ENCODE data around the gene SARS1.

Gene SARS1

DNA sequence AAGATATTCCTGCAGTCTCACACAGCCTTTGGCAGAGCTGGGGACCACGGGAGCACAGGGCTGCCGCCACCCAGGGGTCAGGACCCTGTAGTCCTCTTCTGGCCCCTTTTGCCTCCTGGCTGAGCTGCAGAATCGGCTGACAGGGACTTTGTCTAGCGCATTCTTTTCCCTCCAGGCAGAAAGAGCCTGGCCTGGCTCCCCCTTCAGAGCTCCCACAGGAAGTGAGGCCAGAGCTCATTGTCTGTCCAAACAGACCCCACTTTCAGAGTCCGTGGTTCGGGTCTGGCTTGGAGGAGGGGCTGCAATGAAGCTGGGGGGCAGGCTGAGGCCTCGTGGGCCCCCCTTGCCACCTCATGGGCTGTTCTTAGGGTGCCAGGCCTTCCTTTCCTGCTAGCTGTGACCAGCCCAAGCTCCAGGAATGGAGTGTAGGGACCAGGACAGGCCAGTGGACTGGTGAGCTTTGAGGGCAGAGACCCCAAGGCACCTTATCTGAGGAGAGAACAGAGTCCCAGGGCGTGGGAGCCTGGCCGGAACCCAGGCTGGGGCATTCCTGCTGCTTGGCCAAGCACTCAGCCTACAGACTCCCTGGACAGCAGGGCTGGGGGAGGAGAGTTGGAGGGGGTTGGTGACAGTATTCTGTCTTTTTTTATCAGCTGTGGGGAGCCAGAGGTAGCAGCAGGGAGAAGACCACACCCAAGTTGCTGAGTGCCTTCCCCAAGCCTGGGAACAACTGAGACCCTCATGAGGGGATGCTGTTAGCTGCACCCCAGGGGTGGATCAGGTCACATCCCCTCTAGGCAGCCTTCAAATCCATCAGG is 40.3 kb downstream of the SARS1 start:
- no peak for DNase-seq (ENCODE audit: low read depth)
- TF ChIP-seq, protein P1, sequence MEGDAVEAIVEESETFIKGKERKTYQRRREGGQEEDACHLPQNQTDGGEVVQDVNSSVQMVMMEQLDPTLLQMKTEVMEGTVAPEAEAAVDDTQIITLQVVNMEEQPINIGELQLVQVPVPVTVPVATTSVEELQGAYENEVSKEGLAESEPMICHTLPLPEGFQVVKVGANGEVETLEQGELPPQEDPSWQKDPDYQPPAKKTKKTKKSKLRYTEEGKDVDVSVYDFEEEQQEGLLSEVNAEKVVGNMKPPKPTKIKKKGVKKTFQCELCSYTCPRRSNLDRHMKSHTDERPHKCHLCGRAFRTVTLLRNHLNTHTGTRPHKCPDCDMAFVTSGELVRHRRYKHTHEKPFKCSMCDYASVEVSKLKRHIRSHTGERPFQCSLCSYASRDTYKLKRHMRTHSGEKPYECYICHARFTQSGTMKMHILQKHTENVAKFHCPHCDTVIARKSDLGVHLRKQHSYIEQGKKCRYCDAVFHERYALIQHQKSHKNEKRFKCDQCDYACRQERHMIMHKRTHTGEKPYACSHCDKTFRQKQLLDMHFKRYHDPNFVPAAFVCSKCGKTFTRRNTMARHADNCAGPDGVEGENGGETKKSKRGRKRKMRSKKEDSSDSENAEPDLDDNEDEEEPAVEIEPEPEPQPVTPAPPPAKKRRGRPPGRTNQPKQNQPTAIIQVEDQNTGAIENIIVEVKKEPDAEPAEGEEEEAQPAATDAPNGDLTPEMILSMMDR (IDR thresholded peaks at IDR 0.05; ENCODE audit: control insufficient read depth, extremely low read depth, insufficient read depth): no peak
- no peak overlapping the region for H3K4me3 ChIP-seq (ENCODE audit: low read depth, low read length)

GRCh38 chr1:109254621-109255096 is 40.9 kb downstream of the SARS1 start:
- DNase-seq (ENCODE audit: low read depth): no peak
- no peak overlapping the region for H3K4me3 ChIP-seq (ENCODE audit: low read depth, low read length)
- TF ChIP-seq, protein P1 (IDR thresholded peaks at IDR 0.05; ENCODE audit: control insufficient read depth, extremely low read depth, insufficient read depth): no peak

DNA sequence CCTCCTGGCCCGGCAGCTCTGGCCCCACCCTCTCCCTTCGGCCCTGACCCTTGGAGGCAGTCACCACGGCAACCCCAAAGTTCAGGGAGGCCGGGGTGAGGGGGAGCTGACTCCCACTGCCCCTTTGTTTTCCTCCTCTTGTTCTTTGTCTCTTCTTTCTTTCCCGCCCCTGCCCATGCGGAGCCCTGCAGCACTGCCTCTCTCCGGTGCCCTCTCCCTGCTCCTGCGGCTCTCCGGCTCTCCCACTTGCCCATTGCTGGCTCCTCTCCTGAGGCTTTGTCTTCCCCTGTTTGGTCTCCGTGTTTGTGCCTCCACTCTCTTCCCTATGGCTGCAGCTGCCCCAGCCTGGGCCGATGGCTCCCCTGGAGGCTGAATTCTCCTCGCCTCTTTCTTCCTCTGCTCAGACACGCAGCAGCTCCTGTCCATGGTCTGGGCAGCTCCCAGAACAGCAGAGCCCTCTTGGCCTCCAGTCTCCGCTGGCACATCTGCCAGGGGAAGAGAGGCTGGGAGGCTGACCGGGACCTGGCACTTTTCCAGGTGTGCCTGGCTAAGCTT is 41.5 kb downstream of the SARS1 start:
- no peak for DNase-seq (ENCODE audit: low read depth)
- TF ChIP-seq, protein P1 (IDR thresholded peaks at IDR 0.05; ENCODE audit: control insufficient read depth, extremely low read depth, insufficient read depth): no peak
- H3K4me3 ChIP-seq (ENCODE audit: low read depth, low read length): no peak overlapping the region

GRCh38 chr1:109255678-109256077 is 42.0 kb downstream of the SARS1 start:
- no peak for DNase-seq (ENCODE audit: low read depth)
- no peak overlapping the region for H3K4me3 ChIP-seq (ENCODE audit: low read depth, low read length)
- TF ChIP-seq, protein P1 (IDR thresholded peaks at IDR 0.05; ENCODE audit: control insufficient read depth, extremely low read depth, insufficient read depth): no peak

DNA sequence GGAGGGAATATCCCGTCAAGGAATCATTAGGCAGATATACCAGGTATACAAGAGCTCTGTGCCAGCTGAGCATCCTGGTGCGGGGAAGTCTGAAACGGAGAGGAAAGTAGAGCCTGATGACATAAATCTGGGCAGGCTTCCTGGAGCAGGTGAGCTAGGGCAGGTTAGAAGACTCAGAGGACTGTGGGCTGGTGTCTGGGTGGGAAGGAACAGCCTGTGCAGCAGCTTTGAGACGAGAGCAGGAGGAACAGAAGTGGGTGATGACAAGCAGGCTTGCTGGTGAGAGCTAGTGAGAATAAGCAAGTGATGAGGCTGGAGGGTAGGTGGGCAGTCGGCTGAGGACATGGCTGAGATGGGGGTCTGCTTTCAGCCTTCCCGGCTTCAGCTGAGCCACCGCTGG is 42.4 kb downstream of the SARS1 start:
- TF ChIP-seq, protein P1 (IDR thresholded peaks at IDR 0.05; ENCODE audit: control insufficient read depth, extremely low read depth, insufficient read depth): no peak
- DNase-seq (ENCODE audit: low read depth): no peak
- H3K4me3 ChIP-seq (ENCODE audit: low read depth, low read length): no peak overlapping the region

DNA sequence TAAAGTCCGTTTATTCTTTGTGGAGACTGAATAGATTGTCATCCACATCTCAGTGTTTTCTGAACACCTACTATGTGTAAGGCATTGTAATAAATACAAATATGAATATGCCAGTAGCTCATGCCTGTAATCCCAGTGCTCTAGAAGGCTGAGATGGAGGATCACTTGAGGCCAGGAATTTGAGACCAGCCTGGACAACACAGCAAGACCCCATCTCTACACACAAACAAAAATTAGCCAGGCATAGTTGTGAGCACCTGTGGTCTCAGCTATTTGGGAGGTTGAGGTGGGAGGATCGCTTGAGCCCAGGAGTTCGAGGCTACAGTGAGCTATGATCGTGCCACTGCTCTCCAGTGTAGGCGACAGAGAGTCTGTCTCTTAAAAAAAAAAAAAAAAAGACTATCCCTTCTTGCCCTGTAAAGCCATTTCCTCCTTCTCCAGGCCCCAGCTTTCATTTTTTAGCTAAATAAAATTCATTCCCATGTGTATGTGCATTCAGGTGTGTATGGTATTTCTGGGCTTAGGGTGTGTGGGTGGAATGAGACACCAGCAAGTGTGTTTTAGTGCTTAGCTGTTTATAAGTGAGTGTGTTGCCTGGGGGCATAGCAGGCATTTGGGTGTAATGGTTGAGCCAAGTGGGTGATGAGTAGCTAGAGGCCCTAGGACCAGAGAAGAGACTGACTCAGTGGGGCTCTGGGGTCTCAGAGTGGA is 43.4 kb downstream of the SARS1 start:
- no peak for DNase-seq (ENCODE audit: low read depth)
- TF ChIP-seq, protein P1 (IDR thresholded peaks at IDR 0.05; ENCODE audit: control insufficient read depth, extremely low read depth, insufficient read depth): no peak
- no peak overlapping the region for H3K4me3 ChIP-seq (ENCODE audit: low read depth, low read length)

Measured in LNCaP clone FGC (cell line).